ENCODE results near the gene PBX1. TPM values are rescaled to one million over a fixed set of nuclear protein-coding genes. Genes with fewer than 3 reads are reported as not detected.

Gene PBX1
- polyA plus RNA-seq, 1 donor (not counting 4 experiments of a cell fraction or from before 2014, with no cell fraction given) = 2.2 TPM

DNA sequence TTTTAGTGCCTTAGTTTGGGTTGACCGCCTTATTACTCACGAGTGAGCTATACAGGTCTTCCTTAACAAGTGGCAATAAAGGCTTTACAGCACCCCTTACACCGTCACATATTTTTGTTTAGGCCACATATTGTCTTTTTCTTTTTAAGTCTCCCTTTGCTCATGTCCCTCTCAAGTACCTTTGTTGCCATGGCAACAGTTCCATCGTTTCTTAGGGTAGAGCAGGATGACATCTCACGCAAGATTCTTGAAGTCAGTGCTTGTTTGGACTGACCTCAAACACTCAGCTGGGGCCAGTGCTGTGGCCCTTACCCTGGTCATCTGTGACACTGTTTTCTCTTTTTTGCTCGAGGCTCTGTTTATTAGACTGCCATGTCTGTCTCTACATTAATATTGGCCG lies 69.8 kb downstream of the PBX1 start:
- Histone ChIP-seq H3K27me3 (ENCODE audit: control insufficient read depth, extremely low read depth, insufficient read depth, low read length) (no peaks in the 10 kb centered on the region), H2AFZ (ENCODE audit: control insufficient read depth, low read length) (no peak overlapping the region), H3K27ac (ENCODE audit: control insufficient read depth, insufficient read depth, low read length) (no peak overlapping the region), H3K9ac (ENCODE audit: control insufficient read depth, extremely low read depth, insufficient read depth, low read length) (no peak overlapping the region), H3K79me2 (ENCODE audit: control insufficient read depth, insufficient read depth, low read length) (no peaks in the 10 kb centered on the region), H3K9me1 (ENCODE audit: control insufficient read depth, extremely low read depth, insufficient read depth, low read length) (no peaks in the 10 kb centered on the region), H3K4me3 (ENCODE audit: control insufficient read depth in 2 of 3, extremely low read depth in 1 of 3, insufficient read depth in 2 of 3, low read depth in 1 of 3, low read length in 3 of 3) (no peak overlapping the region), H3K9me3 (ENCODE audit: control insufficient read depth, low read depth, low read length) (no peaks in the 10 kb centered on the region), H3K4me2 (ENCODE audit: control insufficient read depth, extremely low read depth, insufficient read depth, low read depth, low read length) (no peak overlapping the region), H4K20me1 (ENCODE audit: control insufficient read depth, extremely low read depth, insufficient read depth, low read length) (no peaks in the 10 kb centered on the region), H3K36me3 (ENCODE audit: control insufficient read depth in 2 of 2, extremely low read depth in 1 of 2, insufficient read depth in 2 of 2, low read length in 2 of 2) (no peaks in the 10 kb centered on the region), H3K4me1 (ENCODE audit: control insufficient read depth, extremely low read depth, insufficient read depth, low read length) (no peaks in the 10 kb centered on the region)
- no peak for FAIRE-seq
- no peak for DNase-seq (ENCODE audit: low read depth, low spot score)
- TF ChIP-seq, protein P1, sequence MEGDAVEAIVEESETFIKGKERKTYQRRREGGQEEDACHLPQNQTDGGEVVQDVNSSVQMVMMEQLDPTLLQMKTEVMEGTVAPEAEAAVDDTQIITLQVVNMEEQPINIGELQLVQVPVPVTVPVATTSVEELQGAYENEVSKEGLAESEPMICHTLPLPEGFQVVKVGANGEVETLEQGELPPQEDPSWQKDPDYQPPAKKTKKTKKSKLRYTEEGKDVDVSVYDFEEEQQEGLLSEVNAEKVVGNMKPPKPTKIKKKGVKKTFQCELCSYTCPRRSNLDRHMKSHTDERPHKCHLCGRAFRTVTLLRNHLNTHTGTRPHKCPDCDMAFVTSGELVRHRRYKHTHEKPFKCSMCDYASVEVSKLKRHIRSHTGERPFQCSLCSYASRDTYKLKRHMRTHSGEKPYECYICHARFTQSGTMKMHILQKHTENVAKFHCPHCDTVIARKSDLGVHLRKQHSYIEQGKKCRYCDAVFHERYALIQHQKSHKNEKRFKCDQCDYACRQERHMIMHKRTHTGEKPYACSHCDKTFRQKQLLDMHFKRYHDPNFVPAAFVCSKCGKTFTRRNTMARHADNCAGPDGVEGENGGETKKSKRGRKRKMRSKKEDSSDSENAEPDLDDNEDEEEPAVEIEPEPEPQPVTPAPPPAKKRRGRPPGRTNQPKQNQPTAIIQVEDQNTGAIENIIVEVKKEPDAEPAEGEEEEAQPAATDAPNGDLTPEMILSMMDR (optimal IDR thresholded peaks at IDR 0.05 in 1 of 3, IDR thresholded peaks at IDR 0.05 in 1 of 3, conservative IDR thresholded peaks at IDR 0.05 in 1 of 3; ENCODE audit: extremely low read depth in 1 of 3, insufficient read depth in 2 of 3, low read length in 3 of 3) = no peak
- TF ChIP-seq EZH2 (IDR thresholded peaks at IDR 0.05; ENCODE audit: low read length) = no peak
- dilution Hi-C loops (cut with MboI; ENCODE audit: extremely low pct_ligation_motif_present, low sequenced_read_pairs) = no loop called here

DNA sequence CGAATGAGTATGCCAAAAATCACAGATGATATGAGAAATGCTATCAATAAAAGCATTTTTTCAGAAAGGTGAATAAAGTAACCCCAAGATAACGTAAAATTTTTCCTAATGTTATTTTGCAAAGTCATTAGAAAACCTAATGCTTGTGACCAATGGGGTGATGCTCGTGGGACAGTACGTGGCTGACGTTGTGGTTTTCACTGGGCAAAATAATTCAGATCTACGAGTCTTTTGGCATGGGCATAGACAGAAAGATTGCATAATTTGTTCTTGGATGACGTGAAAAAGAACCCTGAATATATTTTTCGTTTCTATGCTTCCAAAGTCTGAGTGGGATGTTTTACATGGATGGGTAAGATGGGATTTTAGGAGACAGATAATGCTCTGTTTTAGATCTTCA lies 71.0 kb downstream of the PBX1 start:
- H3K9ac ChIP-seq (ENCODE audit: control insufficient read depth, extremely low read depth, insufficient read depth, low read length) = no peak overlapping the region

More for the DNA sequence above, 71.0 kb downstream of the PBX1 start:
- dilution Hi-C loops (cut with MboI; ENCODE audit: extremely low pct_ligation_motif_present, low sequenced_read_pairs) = no loop called here
- DNase-seq (ENCODE audit: low read depth, low spot score) = no peak
- Histone ChIP-seq H3K4me1 (ENCODE audit: control insufficient read depth, extremely low read depth, insufficient read depth, low read length) (no peaks in the 10 kb centered on the region), H3K36me3 (ENCODE audit: control insufficient read depth in 2 of 2, extremely low read depth in 1 of 2, insufficient read depth in 2 of 2, low read length in 2 of 2) (no peaks in the 10 kb centered on the region), H3K27me3 (ENCODE audit: control insufficient read depth, extremely low read depth, insufficient read depth, low read length) (no peaks in the 10 kb centered on the region), H3K4me2 (ENCODE audit: control insufficient read depth, extremely low read depth, insufficient read depth, low read depth, low read length) (no peak overlapping the region), H3K79me2 (ENCODE audit: control insufficient read depth, insufficient read depth, low read length) (no peaks in the 10 kb centered on the region), H3K9me1 (ENCODE audit: control insufficient read depth, extremely low read depth, insufficient read depth, low read length) (no peaks in the 10 kb centered on the region), H3K4me3 (ENCODE audit: control insufficient read depth in 2 of 3, extremely low read depth in 1 of 3, insufficient read depth in 2 of 3, low read depth in 1 of 3, low read length in 3 of 3) (no peak overlapping the region), H3K9me3 (ENCODE audit: control insufficient read depth, low read depth, low read length) (no peaks in the 10 kb centered on the region), H3K27ac (ENCODE audit: control insufficient read depth, insufficient read depth, low read length) (no peak overlapping the region), H4K20me1 (ENCODE audit: control insufficient read depth, extremely low read depth, insufficient read depth, low read length) (no peaks in the 10 kb centered on the region), H2AFZ (ENCODE audit: control insufficient read depth, low read length) (no peak overlapping the region)
- no peak for FAIRE-seq
- TF ChIP-seq, protein P1 (optimal IDR thresholded peaks at IDR 0.05 in 1 of 3, IDR thresholded peaks at IDR 0.05 in 1 of 3, conservative IDR thresholded peaks at IDR 0.05 in 1 of 3; ENCODE audit: extremely low read depth in 1 of 3, insufficient read depth in 2 of 3, low read length in 3 of 3) = no peak
- no peak for TF ChIP-seq EZH2 (IDR thresholded peaks at IDR 0.05; ENCODE audit: low read length)
